K562 (cell line): Measurements from ENCODE around the gene SET. TPM values are rescaled to one million over a fixed set of nuclear protein-coding genes. Genes with fewer than 3 reads are reported as not detected.
A peak's percentile ranks its signal among the peaks of the same experiment; 100 is the strongest.

Source experiments
- BCLAF1 ChIP-seq, 2 experiments: fragments of 450-650 bp in 1 of 2; IDR thresholded peaks; 2 replicates each; pipeline ENCODE4 v1.6.1; 2011 to 2017; ENCODE audit warnings: low read depth in 2 of 2, antibody characterized with exemption in 1 of 2, borderline replicate concordance in 1 of 2, low read length in 1 of 2, mild to moderate bottlenecking in 1 of 2, mixed read lengths in 1 of 2; ENCODE audit not compliant: control insufficient read depth in 1 of 2
- CGGBP1 ChIP-seq: fragments of 250-450 bp; sonication (Bioruptor Pico); IDR thresholded peaks from 2 replicates; pipeline ENCODE4 v1.9.0; 2021; ENCODE audit warnings: mild to moderate bottlenecking
- CHD2 ChIP-seq: IDR thresholded peaks from 2 replicates; pipeline ENCODE4 v1.6.1; 2011; ENCODE audit warnings: low read depth, low read length
- DACH1 ChIP-seq: fragments of 450-650 bp; IDR thresholded peaks from 2 replicates; pipeline ENCODE4 v1.6.1; 2018; ENCODE audit not compliant: partially characterized antibody
- DNMT1 ChIP-seq: fragments of 450-650 bp; IDR thresholded peaks from 2 replicates; pipeline ENCODE4 v1.6.1; 2016; ENCODE audit warnings: antibody characterized with exemption, mild to moderate bottlenecking
- FIP1L1 ChIP-seq: fragments of 200-400 bp; formaldehyde crosslinking; IDR thresholded peaks from 2 replicates; pipeline ENCODE4 v1.6.1; 2018; ENCODE audit warnings: mild to moderate bottlenecking, low read depth, low read length; ENCODE audit not compliant: poor library complexity, severe bottlenecking
- FOXP4 ChIP-seq: sonication (generic); formaldehyde crosslinking; IDR thresholded peaks from 2 replicates; pipeline ENCODE4 v1.8.0; 2022; ENCODE audit warnings: mild to moderate bottlenecking, missing genetic modification reagents, borderline replicate concordance
- HDAC6 ChIP-seq: IDR thresholded peaks from 2 replicates; pipeline ENCODE4 v1.6.1; 2012; ENCODE audit warnings: low read depth, mild to moderate bottlenecking, control low read depth, inconsistent platforms, low read length, moderate library complexity
- KDM5B ChIP-seq: fragments of 200-600 bp; sonication (generic); IDR thresholded peaks from 2 replicates; pipeline ENCODE4 v1.6.1; 2012; ENCODE audit warnings: low read depth, mild to moderate bottlenecking, moderate library complexity, low read length, control low read depth, inconsistent platforms; ENCODE audit not compliant: insufficient replicate concordance
- MCM5 ChIP-seq: fragments of 450-650 bp; IDR thresholded peaks from 2 replicates; pipeline ENCODE4 v1.6.1; 2016; ENCODE audit warnings: low read depth
- NRF1 ChIP-seq, 2 experiments: fragments of 450-650 bp; IDR thresholded peaks in 1 of 2; conservative IDR thresholded peaks in 1 of 2; 2 replicates each; pipeline ENCODE4 v1.6.1; 2014; ENCODE audit warnings: mild to moderate bottlenecking in 2 of 2
- POLR3A ChIP-seq: IDR thresholded peaks from 2 replicates; pipeline ENCODE4 v1.6.1; 2011; ENCODE audit warnings: borderline replicate concordance, mild to moderate bottlenecking, moderate library complexity; ENCODE audit not compliant: insufficient read length, insufficient read depth; ENCODE audit errors: extremely low read depth
- PURB ChIP-seq: sonication (generic); formaldehyde crosslinking; IDR thresholded peaks from 2 replicates; pipeline ENCODE4 v1.9.0; 2021; ENCODE audit warnings: low read depth, mild to moderate bottlenecking, missing genetic modification reagents
- RUNX1 ChIP-seq: sonication (generic); IDR thresholded peaks from 2 replicates; pipeline ENCODE4 v1.6.1; 2016; ENCODE audit warnings: antibody characterized with exemption, low read depth
- TARDBP ChIP-seq: fragments of 450-650 bp; IDR thresholded peaks from 2 replicates; pipeline ENCODE4 v1.6.1; 2016
- XRCC3 ChIP-seq: fragments of 450-650 bp; IDR thresholded peaks from 2 replicates; pipeline ENCODE4 v1.6.1; 2017; ENCODE audit warnings: mild to moderate bottlenecking, moderate library complexity
- ZBTB9 ChIP-seq: fragments of 450-650 bp; formaldehyde crosslinking; IDR thresholded peaks from 2 replicates; pipeline ENCODE4 v1.4.0; 2020; ENCODE audit warnings: mild to moderate bottlenecking, moderate library complexity
- ZFP30 ChIP-seq: fragments of 250-450 bp; sonication (Bioruptor Pico); IDR thresholded peaks from 2 replicates; pipeline ENCODE4 v1.8.0; 2022; ENCODE audit warnings: moderate library complexity, mild to moderate bottlenecking, inconsistent platforms, borderline replicate concordance
- ZNF184 ChIP-seq: sonication (generic); formaldehyde crosslinking; IDR thresholded peaks from 2 replicates; pipeline ENCODE4 v1.5.0; 2020; ENCODE audit warnings: missing genetic modification reagents
- ZNF311 ChIP-seq: fragments of 250-450 bp; sonication (Bioruptor Pico); IDR thresholded peaks from 2 replicates; pipeline ENCODE4 v1.4.0; 2020; ENCODE audit warnings: mild to moderate bottlenecking, moderate library complexity
- ZNF445 ChIP-seq: fragments of 250-450 bp; sonication (Bioruptor Pico); IDR thresholded peaks from 2 replicates; pipeline ENCODE4 v1.4.0; 2020; ENCODE audit warnings: low read depth, mild to moderate bottlenecking, moderate library complexity
- ZNF77 ChIP-seq: fragments of 250-450 bp; sonication (Bioruptor Pico); IDR thresholded peaks from 2 replicates; pipeline ENCODE4 v1.5.0; 2020
- ZZZ3 ChIP-seq: fragments of 450-650 bp; IDR thresholded peaks from 2 replicates; pipeline ENCODE4 v1.6.1; 2016; ENCODE audit warnings: antibody characterized with exemption, mild to moderate bottlenecking, moderate library complexity
- polyA plus RNA-seq, 8 experiments: library from polyadenylated mRNA; depleted of rRNA in 4 of 8; stranded (reverse) in 5 of 8; unstranded in 3 of 8; fragments of >200 nt; fragmentation: Nextera tagmentation in 2 of 8; fragmentation: Illumina TruSeq in 1 of 8; extraction: Ambion mirVana in 2 of 8; extraction: Trizol in 1 of 8; gene quantifications; 2 replicates each; pipeline versions ENCODE4 v1.2.1 to v1.2.3, GENCODE V29; 2011 to 2014; ENCODE audit warnings: inconsistent platforms in 1 of 8, missing spikeins in 1 of 8
- total RNA-seq, 7 experiments: library from RNA; depleted of rRNA in 6 of 7; stranded (reverse); fragments of >200 nt in 6 of 7; fragmentation: Illumina TruSeq in 2 of 7; extraction: Trizol in 2 of 7; gene quantifications; 2 replicates each; pipeline versions ENCODE4 v1.2.1 to v1.2.3, GENCODE V29; 2011 to 2021; ENCODE audit warnings: low replicate concordance in 1 of 7

The SET gene
- total and polyA plus RNA-seq, 9 of the 15 experiments (the other 6 are each of a cell fraction or from before 2014, with no cell fraction given): 404 to 1,447 (median 907) TPM

- no peak; the same call in 1 of the 2 replicates for TF ChIP-seq FOXP4 (CRISPR knock-in tag)
- no peak for TF ChIP-seq RUNX1
- peak; percentile 39 to 53 for TF ChIP-seq NRF1 (conservative IDR thresholded peaks at IDR 0.05 in 1 of 2, IDR thresholded peaks at IDR 0.05 in 1 of 2)
- no peak for TF ChIP-seq DNMT1
- no peak for TF ChIP-seq ZNF77 (CRISPR knock-in tag)
- TF ChIP-seq ZNF445 (CRISPR knock-in tag): no peak
- peak; percentile 53 for TF ChIP-seq FIP1L1
- no peak for TF ChIP-seq DACH1
- TF ChIP-seq PURB (CRISPR knock-in tag): no peak
- no peak for TF ChIP-seq MCM5
- no peak for TF ChIP-seq POLR3A
- TF ChIP-seq TARDBP: peak; percentile 93
- TF ChIP-seq HDAC6: no peak
- TF ChIP-seq ZZZ3: no peak
- peak; percentile 58 for TF ChIP-seq CHD2
- no peak for TF ChIP-seq ZBTB9 (CRISPR knock-in tag)
- no peak for TF ChIP-seq ZNF311 (CRISPR knock-in tag)
- TF ChIP-seq ZFP30 (CRISPR knock-in tag): no peak
- TF ChIP-seq BCLAF1 (IDR thresholded peaks at IDR 0.05; ENCODE audit: borderline replicate concordance in 1 of 2, control insufficient read depth in 1 of 2, low read depth in 2 of 2, low read length in 1 of 2): no peak
- peak; percentile 42 for TF ChIP-seq KDM5B
- TF ChIP-seq ZNF184: no peak
- TF ChIP-seq XRCC3: no peak
- TF ChIP-seq CGGBP1 (CRISPR knock-in tag): no peak
- TF ChIP-seq, all 486 proteins: peak for 109
Measured at GRCh38 chr9:128702445-128702948, 13.5 kb downstream of the SET start, which contains the start of gene PKN3 (continued).
